Gastroesophageal sphincter (tissue), 4 donors: ENCODE results near the gene SPTB. TPM values are rescaled to one million over a fixed set of nuclear protein-coding genes. Genes with fewer than 3 reads are reported as not detected.

ENCODE experiments used
- ATAC-seq: fragments of 150-250 bp; one replicate; pipeline ENCODE4 v1.9.1; 2016; ENCODE audit warnings: mild to moderate bottlenecking, moderate library complexity
- H3K27ac ChIP-seq, 4 donors: fragments of 200-600 bp; sonication (generic) in 3 of 4; 1 replicate in 3 of 4; 2 replicates in 1 of 4; pipeline ENCODE4 v1.5.1; 2016 to 2019
- H3K27me3 ChIP-seq: fragments of 200-600 bp; sonication (generic); one replicate; pipeline ENCODE4 v1.5.1; 2019
- H3K36me3 ChIP-seq, 2 donors: fragments of 200-600 bp; sonication (generic); one replicate each; pipeline ENCODE4 v1.5.1; 2019; ENCODE audit warnings: control low read depth in 1 of 2
- H3K4me1 ChIP-seq, 3 donors: fragments of 200-600 bp; sonication (generic); 1 replicate in 2 of 3; 2 replicates in 1 of 3; pipeline ENCODE4 v1.5.1; 2016 to 2019; ENCODE audit warnings: control low read depth in 2 of 3
- H3K4me3 ChIP-seq, 2 donors: fragments of 200-600 bp; sonication (generic); one replicate each; pipeline ENCODE4 v1.5.1; 2019; ENCODE audit warnings: mild to moderate bottlenecking in 1 of 2, moderate library complexity in 1 of 2
- H3K9me3 ChIP-seq, 3 donors: fragments of 200-600 bp; sonication (generic); one replicate each; pipeline ENCODE4 v1.5.1; 2017 to 2019; ENCODE audit warnings: control low read depth in 2 of 3
- EP300 ChIP-seq: sonication (generic); formaldehyde crosslinking; IDR thresholded peaks from one replicate; pipeline ENCODE4 v1.6.1; 2017; ENCODE audit warnings: antibody characterized with exemption, mild to moderate bottlenecking
- POLR2A ChIP-seq, 2 donors: fragments of 450-650 bp; IDR thresholded peaks; one replicate each; pipeline ENCODE4 v1.6.1; 2017; ENCODE audit warnings: antibody characterized with exemption in 2 of 2, mild to moderate bottlenecking in 2 of 2, moderate library complexity in 1 of 2
- POLR2AphosphoS5 ChIP-seq: sonication (generic); formaldehyde crosslinking; IDR thresholded peaks from one replicate; pipeline ENCODE4 v1.6.1; 2017; ENCODE audit warnings: antibody characterized with exemption
- WGBS, 2 donors: methylation state at CpG; one replicate each; pipeline ENCODE4 v1.1.5; 2018; ENCODE audit warnings: low coverage in 1 of 2; 5-methylcytosine and 5-hydroxymethylcytosine counted together
- total RNA-seq, 4 donors: library from RNA; depleted of rRNA; stranded (reverse); fragments of >200 nt; gene quantifications; one replicate each; pipeline ENCODE4 v1.1.0, GENCODE V29; 2016
- TF ChIP-seq, protein P1 (sequence below), 4 experiments: fragments of 200-600 bp in 2 of 4; fragments of 450-650 bp in 2 of 4; sonication (generic) in 1 of 4; IDR thresholded peaks; one replicate each; pipeline ENCODE4 v1.5.1; 2017 to 2019; ENCODE audit warnings: antibody characterized with exemption in 4 of 4, mild to moderate bottlenecking in 2 of 4, moderate library complexity in 2 of 4

Gene SPTB
- total RNA-seq, 4 donors from 2014 or later, result 0.62 to 3.1 (median 1.0) TPM

- Histone ChIP-seq H3K36me3 (no peaks in the 10 kb centered on the region), H3K27me3 (no peaks in the 10 kb centered on the region), H3K27ac (no peak overlapping the region), H3K4me3 (no peak overlapping the region), H3K9me3 (no peaks in the 10 kb centered on the region), H3K4me1 (no peaks in the 10 kb centered on the region)
- no peak for TF ChIP-seq EP300
- no peak for TF ChIP-seq POLR2A (IDR thresholded peaks at IDR 0.05)
- TF ChIP-seq, protein P1, sequence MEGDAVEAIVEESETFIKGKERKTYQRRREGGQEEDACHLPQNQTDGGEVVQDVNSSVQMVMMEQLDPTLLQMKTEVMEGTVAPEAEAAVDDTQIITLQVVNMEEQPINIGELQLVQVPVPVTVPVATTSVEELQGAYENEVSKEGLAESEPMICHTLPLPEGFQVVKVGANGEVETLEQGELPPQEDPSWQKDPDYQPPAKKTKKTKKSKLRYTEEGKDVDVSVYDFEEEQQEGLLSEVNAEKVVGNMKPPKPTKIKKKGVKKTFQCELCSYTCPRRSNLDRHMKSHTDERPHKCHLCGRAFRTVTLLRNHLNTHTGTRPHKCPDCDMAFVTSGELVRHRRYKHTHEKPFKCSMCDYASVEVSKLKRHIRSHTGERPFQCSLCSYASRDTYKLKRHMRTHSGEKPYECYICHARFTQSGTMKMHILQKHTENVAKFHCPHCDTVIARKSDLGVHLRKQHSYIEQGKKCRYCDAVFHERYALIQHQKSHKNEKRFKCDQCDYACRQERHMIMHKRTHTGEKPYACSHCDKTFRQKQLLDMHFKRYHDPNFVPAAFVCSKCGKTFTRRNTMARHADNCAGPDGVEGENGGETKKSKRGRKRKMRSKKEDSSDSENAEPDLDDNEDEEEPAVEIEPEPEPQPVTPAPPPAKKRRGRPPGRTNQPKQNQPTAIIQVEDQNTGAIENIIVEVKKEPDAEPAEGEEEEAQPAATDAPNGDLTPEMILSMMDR (IDR thresholded peaks at IDR 0.05), result no peak
- TF ChIP-seq POLR2AphosphoS5, result no peak
- no peak for ATAC-seq
- 86% methylated on average over 2 to 6 of the region's 6 CpGs for WGBS, 2 donors
Observed at GRCh38 chr14:64790478-64790877, 89.2 kb downstream of the SPTB start.

DNA sequence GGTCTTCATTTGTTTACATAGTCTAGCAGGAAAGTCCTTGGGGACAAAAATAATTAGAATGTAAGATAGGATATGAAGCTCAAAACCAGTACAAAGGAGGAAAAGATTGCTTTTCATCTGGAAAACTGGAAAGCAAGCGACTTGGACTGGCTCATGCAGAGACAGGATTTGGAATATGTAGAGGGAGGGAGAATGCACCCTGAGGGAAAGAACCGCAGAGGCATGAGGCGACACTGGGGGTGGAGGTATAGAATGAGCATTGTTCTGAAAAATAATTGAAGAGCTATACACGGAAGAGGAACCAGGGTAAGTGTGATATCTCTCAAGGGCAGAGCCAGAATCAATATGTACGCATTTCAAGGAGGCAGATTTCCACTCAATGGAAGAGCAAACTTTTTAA, 90.0 kb downstream of the SPTB start:
- Histone ChIP-seq H3K27me3 (no peaks in the 10 kb centered on the region), H3K9me3 (no peaks in the 10 kb centered on the region), H3K4me3 (no peak overlapping the region), H3K36me3 (no peaks in the 10 kb centered on the region), H3K4me1 (no peaks in the 10 kb centered on the region), H3K27ac (no peak overlapping the region)
- 70 to 72% methylated on average over 5 of the region's 5 CpGs for WGBS, 2 donors
- no peak for ATAC-seq
- TF ChIP-seq, protein P1 (IDR thresholded peaks at IDR 0.05), result no peak

DNA sequence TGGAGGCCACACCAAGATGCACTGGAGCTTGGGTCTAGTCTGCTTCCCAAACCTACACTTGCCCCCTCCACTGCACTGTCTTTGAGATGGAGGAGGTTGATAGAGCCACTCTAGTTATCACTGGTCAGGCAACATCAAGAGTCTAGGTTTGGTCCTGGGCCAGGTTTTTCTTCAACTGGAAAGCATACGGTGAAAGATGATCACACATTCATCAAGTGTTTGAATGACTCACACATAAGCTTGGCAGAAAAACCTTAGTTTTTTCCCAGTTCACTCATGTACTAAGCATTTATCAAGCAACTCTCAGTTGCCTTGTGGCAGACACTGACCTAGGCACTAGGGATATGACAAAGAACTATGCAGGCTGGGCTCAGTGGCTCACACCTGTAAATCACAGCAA, 91.0 kb downstream of the SPTB start:
- ATAC-seq, result no peak
- Histone ChIP-seq H3K27ac (no peak overlapping the region), H3K4me3 (no peak overlapping the region), H3K4me1 (no peaks in the 10 kb centered on the region), H3K27me3 (no peaks in the 10 kb centered on the region), H3K9me3 (no peaks in the 10 kb centered on the region), H3K36me3 (no peaks in the 10 kb centered on the region)
- TF ChIP-seq POLR2AphosphoS5 (no peak), EP300 (no peak), POLR2A (IDR thresholded peaks at IDR 0.05) (no peak)
- TF ChIP-seq, protein P1 (IDR thresholded peaks at IDR 0.05), result no peak
- 11 to 25% methylated on average over 1 of the region's 1 CpG for WGBS, 2 donors

DNA sequence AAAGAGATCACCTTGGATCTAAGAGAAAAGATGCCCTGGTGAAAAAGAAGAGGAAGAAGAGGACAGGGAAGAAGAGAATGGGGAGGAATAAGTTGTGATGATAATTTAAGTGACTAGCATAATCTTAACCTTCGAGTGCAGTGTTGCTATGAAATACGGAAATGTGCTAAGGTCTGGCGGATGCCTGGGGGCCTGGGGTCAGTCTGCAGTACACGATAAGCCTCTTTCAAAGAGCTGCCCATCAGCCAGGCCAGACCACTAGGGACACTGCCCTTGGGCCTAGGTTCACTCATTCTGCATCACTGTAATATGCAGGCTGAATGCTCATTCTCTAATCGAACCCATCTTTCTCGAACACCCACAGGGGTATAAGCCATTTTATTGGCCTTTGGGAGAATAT, 92.1 kb downstream of the SPTB start:
- Histone ChIP-seq H3K9me3 (no peaks in the 10 kb centered on the region), H3K36me3 (no peaks in the 10 kb centered on the region), H3K27ac (no peak overlapping the region), H3K4me3 (no peak overlapping the region), H3K27me3 (no peaks in the 10 kb centered on the region), H3K4me1 (no peaks in the 10 kb centered on the region)
- no peak for TF ChIP-seq POLR2A (IDR thresholded peaks at IDR 0.05)
- TF ChIP-seq, protein P1 (IDR thresholded peaks at IDR 0.05), result no peak
- no peak for TF ChIP-seq EP300
- TF ChIP-seq POLR2AphosphoS5, result no peak
- WGBS, 2 donors, result 92 to 95% methylated on average over 4 to 6 of the region's 6 CpGs
- no peak for ATAC-seq

GRCh38 chr14:64786296-64787149, 93.2 kb downstream of the SPTB start:
- H3K9me3 ChIP-seq, result no peaks in the 10 kb centered on the region
- no peaks in the 10 kb centered on the region for H3K36me3 ChIP-seq
- ATAC-seq, result no peak
- TF ChIP-seq, protein P1 (IDR thresholded peaks at IDR 0.05), result no peak
- no peak for TF ChIP-seq POLR2AphosphoS5
- H3K27ac ChIP-seq, result no peak overlapping the region
- 82 to 95% methylated on average over 4 to 7 of the region's 24 CpGs for WGBS, 2 donors
- no peaks in the 10 kb centered on the region for H3K27me3 ChIP-seq
- no peak overlapping the region for H3K4me3 ChIP-seq
- no peaks in the 10 kb centered on the region for H3K4me1 ChIP-seq
